GM23248 (cell line): Measurements from ENCODE around the gene LGR6.

Experiments
- EZH2 ChIP-seq: fragments of 200-600 bp; sonication (generic); IDR thresholded peaks from 2 replicates; pipeline ENCODE4 v1.6.1; 2018; ENCODE audit warnings: antibody characterized with exemption, mild to moderate bottlenecking; ENCODE audit not compliant: insufficient read depth, poor library complexity, severe bottlenecking
- EZH2phosphoT487 ChIP-seq: fragments of 200-600 bp; sonication (generic); IDR thresholded peaks from 2 replicates; pipeline ENCODE4 v1.6.1; 2018; ENCODE audit warnings: antibody characterized with exemption, moderate library complexity, mild to moderate bottlenecking, low read depth; ENCODE audit not compliant: insufficient read depth

DNA sequence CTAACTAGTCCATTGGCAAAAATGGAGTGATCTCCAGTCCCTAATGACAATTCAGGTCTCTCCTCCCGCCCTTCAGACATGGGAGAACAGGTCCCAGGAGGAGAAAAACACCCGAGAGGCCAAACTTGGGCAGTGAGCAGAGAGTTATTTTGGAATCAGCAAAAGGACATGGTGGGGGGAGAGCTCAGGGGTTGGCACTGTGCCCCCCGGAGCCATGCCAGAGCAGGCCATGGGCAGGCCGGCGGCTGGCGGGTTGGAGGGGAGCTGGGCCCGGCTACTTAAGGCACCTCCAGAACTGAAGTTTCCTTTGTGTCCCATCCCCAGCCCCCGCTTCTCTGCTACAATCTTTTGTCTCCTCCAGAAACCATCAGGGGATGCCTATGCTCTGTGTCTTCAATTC lies 7.1 kb downstream of the LGR6 start:
- TF ChIP-seq EZH2 (no peak), EZH2phosphoT487 (no peak)
